Lower lobe of right lung (tissue), 2 donors: Measurements from ENCODE around the gene TBC1D4. TPM values are rescaled to one million over a fixed set of nuclear protein-coding genes. Genes with fewer than 3 reads are reported as not detected.

Source experiments
- ATAC-seq, 2 donors: fragments of 200-7000 bp; cut with Tn5 transposase; one replicate each; pipeline ENCODE4 v1.9.1; 2020 to 2022; ENCODE audit warnings: mild to moderate bottlenecking in 2 of 2, moderate library complexity in 2 of 2
- DNase-seq: peaks from one replicate; pipeline ENCODE4 v3.0.0-alpha.2; 2020
- H3K27ac ChIP-seq: fragments of 200-600 bp; one replicate; pipeline ENCODE4 v1.8.0; 2022
- H3K27me3 ChIP-seq: fragments of 200-600 bp; one replicate; pipeline ENCODE4 v1.8.0; 2022; ENCODE audit warnings: low read depth
- H3K36me3 ChIP-seq: fragments of 200-600 bp; one replicate; pipeline ENCODE4 v1.8.0; 2022; ENCODE audit warnings: mild to moderate bottlenecking
- H3K4me1 ChIP-seq: fragments of 200-600 bp; one replicate; pipeline ENCODE4 v1.8.0; 2022
- H3K4me3 ChIP-seq: fragments of 200-600 bp; one replicate; pipeline ENCODE4 v1.8.0; 2022; ENCODE audit warnings: mild to moderate bottlenecking
- H3K9me3 ChIP-seq: fragments of 200-600 bp; one replicate; pipeline ENCODE4 v1.8.0; 2022
- CTCF ChIP-seq: fragments of 200-600 bp; IDR thresholded peaks from one replicate; pipeline ENCODE4 v1.8.0; 2022; ENCODE audit warnings: antibody characterized with exemption, mild to moderate bottlenecking
- intact Hi-C: fragments of 100-400 bp; cut with DNase I; formaldehyde crosslinking; loops from one replicate; pipeline ENCODE4 v1.11.0; 2022
- total RNA-seq: library from RNA; stranded (reverse); fragmentation: NEBNext Ultra II Directional; extraction: Animal tissue kit (Norgen Biotek cat#: 25700); gene quantifications from one replicate; pipeline ENCODE4 v1.2.1, GENCODE V29; 2021
- donor health status: DM: no; HTN: yes; CAD: no; lungs with severe emphysema.

Gene TBC1D4
- total RNA-seq, 1 donor from 2014 or later, result 30.4 TPM

GRCh38 chr13:75425216-75426009 is 56.6 kb downstream of the TBC1D4 start:
- H3K9me3 ChIP-seq, result no peaks in the 10 kb centered on the region
- no peak overlapping the region for H3K4me3 ChIP-seq
- no peaks in the 10 kb centered on the region for H3K27me3 ChIP-seq
- intact Hi-C loops, result no loop called here
- H3K4me1 ChIP-seq, result peaks cover 10% of the 10 kb centered on the region
- no peak for DNase-seq
- no peak overlapping the region for H3K27ac ChIP-seq
- ATAC-seq, result no peak
- H3K36me3 ChIP-seq, result no peaks in the 10 kb centered on the region
- no peak for TF ChIP-seq CTCF

- Histone ChIP-seq H3K4me3 (no peak overlapping the region), H3K27me3 (no peaks in the 10 kb centered on the region), H3K36me3 (no peaks in the 10 kb centered on the region), H3K4me1 (peaks cover 16% of the 10 kb centered on the region), H3K27ac (no peak overlapping the region), H3K9me3 (no peaks in the 10 kb centered on the region)
- ATAC-seq, result no peak
- intact Hi-C loops, result no loop called here
- no peak for TF ChIP-seq CTCF
- DNase-seq, result no peak
Observed at GRCh38 chr13:75423946-75424345, 58.0 kb downstream of the TBC1D4 start.

- DNase-seq, result no peak
- peaks cover 32% of the 10 kb centered on the region for H3K4me1 ChIP-seq
- no peaks in the 10 kb centered on the region for H3K36me3 ChIP-seq
- intact Hi-C loops, result no loop called here
- no peak for ATAC-seq
- H3K9me3 ChIP-seq, result no peaks in the 10 kb centered on the region
- H3K4me3 ChIP-seq, result no peak overlapping the region
- TF ChIP-seq CTCF, result no peak
- no peak overlapping the region for H3K27ac ChIP-seq
- H3K27me3 ChIP-seq, result no peaks in the 10 kb centered on the region
Observed at GRCh38 chr13:75422028-75422427, 59.9 kb downstream of the TBC1D4 start.

GRCh38 chr13:75421133-75421532 is 60.8 kb downstream of the TBC1D4 start:
- no peaks in the 10 kb centered on the region for H3K36me3 ChIP-seq
- H3K9me3 ChIP-seq, result no peaks in the 10 kb centered on the region
- H3K27me3 ChIP-seq, result no peaks in the 10 kb centered on the region
- no peak for TF ChIP-seq CTCF
- H3K27ac ChIP-seq, result peak overlapping the region; percentile 19
- H3K4me3 ChIP-seq, result no peak overlapping the region
- H3K4me1 ChIP-seq, result peaks cover 41% of the 10 kb centered on the region
- ATAC-seq (peak in 1 of 2 donors; percentile 34), DNase-seq (no peak)
- intact Hi-C loops, result no loop called here

GRCh38 chr13:75419656-75420055 is 62.3 kb downstream of the TBC1D4 start:
- H3K27ac ChIP-seq, result no peak overlapping the region
- no peak for TF ChIP-seq CTCF
- DNase-seq (no peak), ATAC-seq (no peak)
- intact Hi-C loops, result no loop called here
- no peak overlapping the region for H3K4me3 ChIP-seq
- H3K27me3 ChIP-seq, result no peaks in the 10 kb centered on the region
- H3K4me1 ChIP-seq, result peaks cover 53% of the 10 kb centered on the region
- no peaks in the 10 kb centered on the region for H3K36me3 ChIP-seq
- no peaks in the 10 kb centered on the region for H3K9me3 ChIP-seq
